NCI-H345 (cell line): Measurements from ENCODE around the gene NECAB2.

ENCODE experiments used
- DNase-seq: peaks from one replicate; lab custom pipeline; 2025; lab: John Stamatoyannopoulos, UW

The NECAB2 gene

DNA sequence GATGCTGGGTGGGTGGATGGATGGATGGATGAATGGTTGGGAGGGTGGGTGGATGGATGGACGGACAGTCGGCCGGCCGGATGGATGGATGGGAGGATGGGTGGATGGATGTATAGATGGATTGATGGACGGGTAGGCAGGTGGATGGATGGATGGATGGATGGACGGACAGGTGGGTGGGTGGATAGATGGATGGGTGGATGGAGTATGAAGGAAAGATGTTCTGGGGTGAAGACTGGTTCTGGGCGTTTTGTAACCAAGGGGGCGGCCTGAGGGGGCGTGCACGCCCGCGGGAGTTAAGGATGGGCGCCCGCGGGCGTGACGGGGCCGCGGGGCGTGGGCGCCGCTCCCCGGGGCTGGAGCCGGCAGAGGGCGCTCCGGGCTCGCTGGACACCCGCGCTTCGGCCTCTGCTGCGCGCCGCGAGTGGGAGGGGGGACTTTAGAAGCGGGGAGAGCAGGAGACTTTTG is at the start of gene NECAB2:
Gene NECAB2 (plus strand): TSS at position 407 of the 468 bp plus-strand sequence. CDS start 405 bp downstream, outside the sequence.
- peak; percentile 13 for DNase-seq

DNA sequence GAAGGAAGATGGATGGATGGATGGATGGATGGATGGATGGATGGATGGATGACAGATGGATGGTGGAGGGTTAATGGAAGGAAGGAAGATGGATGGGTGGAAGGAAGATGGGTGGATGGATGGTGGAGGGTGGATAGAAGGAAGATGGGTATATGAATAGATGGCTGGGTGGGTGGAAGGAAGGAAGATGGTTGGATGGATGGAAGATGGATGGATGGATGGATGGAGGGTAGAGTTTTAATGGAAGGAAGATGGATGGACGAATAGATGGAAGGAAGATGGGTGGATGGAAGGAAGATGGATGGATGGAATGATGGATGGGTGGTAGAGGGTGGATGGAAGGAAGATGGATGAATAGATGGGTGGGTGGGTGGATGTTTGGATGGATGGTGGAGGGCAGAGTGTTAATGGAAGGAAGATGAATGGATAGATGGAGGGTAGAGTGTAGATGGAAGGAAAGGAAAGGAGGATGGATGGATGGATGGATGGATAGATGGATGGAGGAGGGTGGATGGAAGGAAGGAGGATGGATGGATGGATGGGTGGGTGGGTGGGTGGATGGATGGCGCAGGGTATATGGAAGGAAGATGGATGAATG is 47.1 kb upstream of the NECAB2 start:
- DNase-seq: no peak

DNA sequence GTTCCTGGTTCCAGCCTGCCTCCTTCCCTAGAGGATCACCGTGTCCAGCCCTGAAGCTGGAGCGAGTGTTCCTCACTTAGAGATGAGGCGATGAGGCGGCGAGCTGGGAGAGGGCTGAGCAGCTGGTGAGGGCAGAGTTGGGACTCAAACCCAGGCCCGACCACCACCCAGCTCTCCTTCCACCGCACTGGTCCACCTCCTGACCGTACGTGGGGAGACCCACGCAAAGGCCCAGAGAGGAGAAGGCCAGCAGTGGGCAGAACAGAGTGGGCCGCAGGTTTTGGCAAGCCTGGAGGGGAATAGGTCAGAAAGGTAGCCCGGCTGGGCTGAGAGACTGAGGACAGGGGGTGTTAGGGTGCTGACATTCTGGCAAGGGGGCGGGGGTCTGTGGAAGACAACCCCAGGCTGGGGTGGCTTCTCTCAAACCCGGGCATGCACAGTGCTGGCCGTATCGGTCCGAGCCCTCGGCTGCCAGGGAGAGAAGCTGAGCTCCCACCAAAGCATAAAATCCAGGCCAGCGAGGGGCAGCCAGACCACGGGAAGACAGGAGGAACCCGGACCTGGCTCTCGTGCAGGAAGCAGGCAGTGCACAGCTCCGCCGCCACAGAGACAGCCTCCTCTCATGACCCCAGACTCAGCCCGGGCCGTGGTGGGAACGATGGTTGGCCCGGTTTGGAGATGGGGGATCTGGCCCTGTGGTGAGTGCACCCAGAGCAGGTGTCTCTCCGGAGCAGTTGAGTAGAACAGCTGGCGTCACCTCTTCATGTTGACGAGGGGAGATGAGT is 44.3 kb upstream of the NECAB2 start:
- no peak for DNase-seq

DNA sequence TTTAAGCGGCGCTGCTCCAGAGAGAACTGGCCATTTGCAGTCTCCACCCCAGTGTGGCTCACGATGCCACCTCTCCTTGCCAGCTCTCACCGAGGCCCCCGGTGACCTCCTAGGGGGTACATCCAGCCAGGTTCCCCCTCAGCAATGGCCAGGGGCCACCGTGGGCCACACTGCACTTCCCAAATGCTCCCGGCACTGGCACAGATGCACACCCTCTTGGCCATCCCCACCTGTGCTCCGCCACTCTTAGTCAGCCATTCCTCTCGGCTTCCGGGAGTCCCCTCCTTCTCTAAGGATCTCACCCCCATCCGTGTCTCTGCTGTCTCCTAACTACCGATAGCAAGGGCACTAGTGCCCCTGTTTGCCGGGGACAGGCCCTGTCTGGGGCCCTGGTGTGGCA is 43.4 kb upstream of the NECAB2 start:
- no peak for DNase-seq

DNA sequence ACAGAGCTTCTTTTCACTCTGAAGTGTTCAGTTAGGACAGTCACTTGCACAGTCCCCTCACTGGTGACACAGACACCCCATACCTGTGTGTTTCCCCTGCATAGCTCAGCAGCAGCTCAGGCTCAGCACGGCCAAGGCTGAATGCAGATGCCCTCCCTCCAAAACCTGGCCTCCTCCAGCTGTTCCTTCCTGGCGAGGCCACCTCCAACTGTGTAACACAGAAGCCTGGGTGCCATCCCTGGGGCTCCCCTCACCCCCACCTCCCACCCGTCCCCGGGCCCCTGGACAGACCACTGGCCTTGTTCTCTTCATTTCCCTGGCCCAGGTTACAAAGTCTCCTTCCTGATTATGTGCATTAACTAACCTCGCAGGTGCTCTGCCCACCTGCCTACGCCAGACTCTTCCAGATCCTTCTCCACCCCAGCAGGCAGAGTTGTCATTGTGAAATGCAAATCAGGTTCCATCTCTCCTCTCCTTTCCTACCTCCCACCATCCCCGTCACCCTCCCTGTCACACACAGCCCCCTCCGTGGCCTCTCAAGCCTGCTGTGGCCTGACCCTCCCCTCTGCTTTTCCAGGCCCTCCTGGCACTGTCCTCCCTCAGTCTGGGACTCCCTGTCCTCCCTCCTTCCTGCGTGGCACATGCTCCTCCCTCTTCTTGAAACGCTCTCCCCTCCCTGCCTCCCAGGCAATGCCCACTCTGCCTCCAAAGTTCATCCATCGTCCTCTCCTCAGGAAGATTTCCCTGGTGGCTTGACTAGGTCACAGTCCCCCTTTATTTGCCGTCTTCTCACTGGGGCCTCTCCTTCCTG is 42.7 kb upstream of the NECAB2 start:
- DNase-seq: no peak

DNA sequence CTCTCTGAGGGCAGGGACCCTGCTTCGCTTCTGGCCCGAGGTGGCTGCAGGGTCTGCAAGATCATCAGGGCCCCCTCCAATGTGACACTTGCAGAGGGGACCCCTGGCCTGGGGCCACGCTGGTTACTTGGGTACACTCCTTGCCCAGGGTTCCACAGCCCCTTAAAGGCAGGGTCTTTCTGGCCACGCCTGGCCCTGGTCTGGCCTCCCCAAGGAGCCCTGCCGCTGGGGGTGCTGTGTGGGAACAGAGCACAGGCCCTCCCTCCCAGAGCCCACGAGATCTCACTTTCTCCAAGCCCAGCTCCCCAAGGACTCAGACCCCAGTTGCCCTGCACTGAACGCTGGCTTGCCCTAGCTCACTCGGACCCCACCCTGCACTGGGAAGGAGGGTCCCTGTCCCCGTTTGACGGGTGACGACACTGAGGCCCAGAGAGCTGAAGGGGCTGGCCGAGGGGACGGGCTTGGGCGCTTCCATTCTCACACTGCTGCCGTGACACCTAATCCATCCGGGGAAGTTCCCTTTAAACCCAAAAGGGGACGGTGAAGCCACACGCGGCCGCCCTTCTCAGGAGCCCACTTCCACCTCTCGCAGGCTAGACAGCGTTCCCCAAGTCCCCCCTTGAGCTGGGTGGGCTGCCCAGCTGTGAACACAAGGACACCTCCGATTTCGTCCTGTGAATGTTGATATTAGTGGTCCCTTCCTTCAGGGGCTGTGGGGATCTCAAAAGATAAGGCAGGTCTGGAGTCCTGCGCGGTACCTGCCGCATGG is 41.9 kb upstream of the NECAB2 start:
- DNase-seq: no peak

DNA sequence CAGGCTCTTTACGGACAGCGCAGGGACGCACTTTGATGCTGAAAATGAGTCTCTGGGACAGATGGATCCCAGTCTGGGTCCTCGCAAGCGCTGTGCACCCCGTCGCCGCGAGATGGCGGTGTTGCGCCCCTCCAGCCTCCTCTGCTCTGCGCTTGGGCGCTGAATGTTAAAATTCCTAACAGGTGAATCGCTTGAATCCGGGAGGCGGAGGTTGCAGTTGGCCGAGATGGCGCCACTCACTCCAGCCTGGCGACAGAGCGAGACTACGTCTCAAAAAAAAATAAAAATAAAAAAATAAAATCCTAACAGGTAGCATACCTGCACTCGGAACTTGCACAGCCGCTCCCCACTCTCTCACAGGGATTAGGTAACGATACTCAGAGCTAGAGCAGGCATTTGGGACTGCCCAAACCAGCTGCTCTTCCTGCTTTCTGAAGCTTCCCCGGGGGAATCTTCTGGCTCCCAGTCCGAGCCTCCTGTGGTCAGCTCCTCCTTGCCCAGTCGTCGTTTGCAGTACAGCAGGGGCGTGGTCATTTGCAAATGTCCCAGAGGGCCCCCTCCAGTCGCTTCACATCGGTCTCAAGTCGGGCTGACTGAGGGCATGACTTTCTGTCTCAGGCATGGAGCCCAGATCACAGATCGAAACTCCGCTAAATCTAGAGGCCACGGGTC is 41.2 kb upstream of the NECAB2 start:
- peak; percentile 50 for DNase-seq

DNA sequence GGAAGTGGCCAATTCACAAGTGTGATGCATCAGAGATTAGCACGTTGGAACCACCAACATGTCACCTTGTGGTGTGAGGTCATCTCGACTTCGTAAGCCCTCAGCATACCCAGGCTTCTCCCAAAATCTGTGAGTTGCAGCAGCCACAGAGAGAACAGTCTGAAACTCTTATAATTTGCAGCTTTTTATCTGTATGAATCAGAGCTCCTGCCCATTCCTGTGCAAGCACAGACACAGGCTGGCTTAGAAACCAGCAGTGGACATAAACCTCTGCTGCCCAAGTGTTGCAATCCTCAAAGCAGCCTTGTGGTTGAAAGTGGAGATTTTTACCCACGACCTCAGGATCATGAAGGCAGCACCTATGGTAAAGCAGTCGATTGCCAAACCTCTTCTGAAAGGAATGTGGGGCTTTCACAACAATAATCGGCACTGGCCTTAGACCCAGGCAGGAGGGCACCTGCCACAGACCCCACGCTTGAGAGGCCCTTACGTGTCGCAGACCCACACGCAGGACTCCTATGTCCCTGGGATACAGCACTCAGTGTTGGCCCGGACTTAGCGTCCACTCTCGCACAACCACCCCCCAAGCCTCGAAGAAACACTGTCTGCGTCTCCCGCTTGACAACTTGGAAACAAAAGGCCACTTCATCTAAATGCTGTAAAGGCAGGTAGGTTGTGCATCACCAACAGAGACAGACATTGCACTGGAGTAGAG is 39.5 kb upstream of the NECAB2 start:
- no peak for DNase-seq

DNA sequence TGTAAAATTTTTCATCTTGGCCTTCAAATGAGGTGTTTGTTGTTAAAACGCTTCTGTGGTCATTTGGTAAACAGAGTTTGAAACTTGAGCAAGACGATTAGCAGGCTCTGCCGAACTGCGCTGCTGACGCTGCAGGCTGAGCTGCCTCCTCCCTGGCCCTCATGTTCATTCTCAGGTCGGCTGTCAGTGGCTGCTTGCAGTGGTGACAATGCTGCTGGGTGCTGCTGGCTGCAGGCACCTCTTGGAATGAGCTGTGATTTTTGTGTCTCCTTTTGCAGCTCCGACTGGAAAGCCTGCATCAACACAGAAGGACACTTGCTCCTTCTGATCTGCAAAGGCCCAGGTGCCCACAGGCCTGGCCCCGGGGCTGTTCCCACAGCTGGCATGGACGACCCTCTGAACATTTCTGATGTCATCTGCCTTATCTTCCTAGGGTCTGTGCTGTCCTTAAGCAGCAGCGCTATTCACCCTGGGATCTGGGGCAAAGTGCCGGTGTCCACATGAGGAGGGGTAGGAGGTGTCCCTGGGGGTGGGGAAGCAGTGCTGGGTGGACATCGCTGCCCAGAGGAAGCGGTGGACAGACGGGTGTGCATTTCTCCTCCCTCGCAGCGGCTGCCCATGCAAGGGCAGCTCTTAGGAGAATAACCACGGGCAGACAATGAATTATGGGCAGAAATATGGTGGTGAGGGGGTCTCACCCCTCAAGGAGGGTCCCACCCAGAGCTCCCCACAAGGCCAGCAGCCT is 38.1 kb upstream of the NECAB2 start:
- DNase-seq: no peak

DNA sequence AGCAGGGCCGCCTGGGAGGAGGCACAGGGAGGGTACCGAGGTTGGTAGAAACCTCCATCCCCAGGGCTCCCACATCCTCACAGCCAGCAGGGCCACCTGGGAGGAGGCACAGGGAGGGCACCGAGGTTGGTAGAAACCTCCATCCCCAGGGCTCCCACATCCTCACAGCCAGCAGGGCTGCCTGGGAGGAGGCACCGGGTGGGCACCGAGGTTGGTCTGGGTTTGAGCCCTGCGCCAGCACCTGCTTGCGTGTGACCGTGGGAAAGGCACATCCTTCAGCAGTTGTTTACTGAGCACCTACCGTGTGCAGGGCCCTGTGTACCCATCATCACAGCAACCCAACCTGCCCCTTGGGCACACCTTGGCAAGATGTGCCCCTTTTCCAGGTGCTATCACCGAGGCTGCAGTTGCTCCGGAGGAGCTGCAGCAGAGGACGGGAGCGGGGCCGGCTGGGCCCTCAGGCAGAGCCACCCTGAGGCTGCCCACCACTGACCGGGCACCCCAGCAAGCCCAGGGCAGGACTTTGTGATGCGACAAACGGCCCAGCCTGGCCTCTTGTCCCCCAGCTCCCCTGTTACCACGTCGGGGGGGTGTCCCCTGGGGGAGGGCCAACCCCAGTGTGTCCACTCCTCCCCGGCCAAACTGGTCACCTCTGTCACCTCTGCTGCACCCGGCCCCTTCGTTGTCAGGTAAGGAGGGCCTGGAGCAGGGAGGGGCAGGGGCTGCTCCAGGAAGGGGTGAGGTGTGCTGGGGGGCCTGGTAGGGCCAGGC is 37.1 kb upstream of the NECAB2 start:
- DNase-seq: no peak

DNA sequence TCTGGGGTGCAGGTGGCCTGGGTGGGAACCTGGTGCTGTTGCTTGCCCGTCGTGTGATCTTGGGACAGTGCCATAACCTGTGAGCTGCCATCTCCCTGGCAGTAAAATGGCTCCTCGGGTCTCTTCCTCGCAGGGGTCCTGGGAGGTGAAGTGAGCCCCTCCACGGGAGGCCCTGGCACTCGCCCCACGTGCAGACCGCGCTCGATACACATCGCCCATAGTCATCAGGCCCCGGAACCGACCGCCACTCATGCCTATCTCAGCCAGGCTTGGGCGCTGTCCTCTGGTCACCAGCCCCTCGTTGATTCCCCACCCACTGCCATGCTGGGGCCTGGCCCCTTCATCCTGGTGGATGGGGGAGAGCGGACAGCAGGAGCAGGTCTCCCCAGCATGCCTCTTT is 36.5 kb upstream of the NECAB2 start:
- DNase-seq: no peak

DNA sequence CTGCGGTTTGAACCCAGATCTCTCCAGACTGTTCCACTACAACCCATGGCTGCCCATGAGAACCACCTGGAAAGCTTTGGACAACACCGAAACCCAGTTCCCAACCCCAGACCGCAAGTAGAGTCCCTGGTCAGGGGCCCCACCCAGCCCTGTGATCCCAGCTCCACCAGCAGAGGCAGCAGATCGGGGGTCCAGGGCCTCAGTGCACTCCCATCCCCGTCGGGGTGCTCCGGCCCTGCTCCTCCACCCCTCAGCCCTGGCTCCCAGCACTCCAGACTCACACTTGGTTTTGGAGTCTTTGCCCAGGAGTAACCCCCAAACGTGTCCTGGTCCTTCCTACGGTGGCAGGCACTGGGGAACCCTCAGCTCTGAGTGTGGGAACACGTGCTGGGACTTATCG is 35.7 kb upstream of the NECAB2 start:
- DNase-seq: no peak

DNA sequence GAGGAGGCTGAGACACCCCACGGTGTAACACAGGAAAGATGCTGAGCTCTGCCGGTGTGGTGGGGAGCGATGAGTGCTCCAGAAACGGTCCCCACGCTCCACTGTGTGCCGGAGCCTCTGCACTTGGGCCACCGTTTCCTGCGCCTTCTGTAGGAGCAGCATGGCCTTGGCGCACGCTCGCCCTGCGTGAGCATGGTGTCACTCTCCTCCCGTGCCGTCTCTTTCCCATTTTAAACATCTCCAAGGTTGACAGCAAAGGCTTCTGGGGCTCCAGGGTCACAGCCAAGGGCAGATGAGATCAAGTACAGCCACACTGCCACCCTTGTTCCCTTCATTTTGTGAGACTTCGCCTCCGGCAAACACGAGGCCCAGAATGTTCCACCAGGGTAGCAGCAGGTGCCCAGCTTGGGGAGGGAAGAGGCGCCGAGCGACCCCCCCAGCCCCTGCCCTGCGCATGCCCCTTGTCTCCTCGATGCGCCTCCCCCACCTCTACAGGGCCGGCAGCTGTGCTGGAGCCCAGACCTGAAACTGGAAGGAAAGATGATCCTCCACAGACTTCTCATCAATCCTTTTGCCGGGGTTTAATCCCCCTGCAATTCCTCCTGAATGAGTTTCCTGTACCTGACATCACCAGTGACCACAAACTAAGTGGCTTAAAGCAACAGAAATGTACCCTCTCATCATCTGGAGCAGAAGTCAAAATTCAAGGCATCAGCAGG is 34.9 kb upstream of the NECAB2 start:
- no peak for DNase-seq

DNA sequence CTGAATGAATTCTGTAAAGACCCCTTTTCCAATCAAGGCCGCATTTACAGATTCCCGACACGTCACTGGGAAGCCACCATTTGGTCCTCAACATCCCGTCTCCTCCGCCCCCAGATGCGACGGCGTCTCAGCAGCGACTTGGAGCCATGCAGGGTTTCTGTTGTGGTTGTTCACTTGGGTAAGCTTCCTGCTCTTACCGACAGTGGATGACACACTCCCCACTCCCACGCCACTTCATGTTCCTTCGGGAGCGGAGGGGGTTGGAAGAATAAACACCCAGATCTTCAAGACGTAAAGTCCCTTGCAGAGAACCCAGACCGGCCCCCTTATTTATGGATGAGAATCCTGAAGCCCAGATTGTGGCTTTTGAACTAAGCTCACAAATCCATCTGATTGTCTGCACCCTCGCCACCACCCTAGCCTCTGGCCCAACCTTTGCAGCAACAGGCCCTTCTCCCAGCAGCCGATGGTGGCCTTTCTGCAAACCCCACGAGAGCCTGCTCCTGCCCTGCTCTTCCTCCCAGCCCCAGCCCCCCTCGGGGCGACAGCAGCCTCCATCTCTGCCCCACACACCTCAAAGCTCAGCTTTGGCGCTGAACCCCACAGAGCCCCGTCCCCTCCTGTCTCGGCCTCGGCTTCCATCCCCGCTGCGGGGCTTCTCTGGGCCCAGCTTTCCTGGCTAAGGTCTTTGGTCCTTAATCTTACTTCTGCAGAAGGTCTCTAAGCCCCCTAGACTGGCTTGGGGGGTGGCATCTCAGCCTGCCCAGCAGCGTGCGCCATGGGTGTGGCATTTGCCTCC is 34.0 kb upstream of the NECAB2 start:
- no peak for DNase-seq

DNA sequence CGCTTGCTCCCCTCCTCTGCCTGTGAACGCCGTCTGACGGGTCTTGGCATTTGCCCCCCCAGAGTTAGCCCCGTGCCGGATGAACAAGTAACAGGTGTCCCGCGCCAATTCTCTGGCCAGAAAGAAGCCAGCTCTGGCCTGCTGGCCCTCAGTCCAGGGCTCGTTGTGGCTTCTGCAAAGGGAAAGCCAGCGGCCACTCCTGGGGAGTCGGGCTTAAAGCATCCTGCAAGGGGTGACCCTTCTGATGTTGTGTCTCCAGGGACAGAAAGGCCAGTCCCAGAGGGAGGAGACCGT is 33.4 kb upstream of the NECAB2 start:
- no peak for DNase-seq

DNA sequence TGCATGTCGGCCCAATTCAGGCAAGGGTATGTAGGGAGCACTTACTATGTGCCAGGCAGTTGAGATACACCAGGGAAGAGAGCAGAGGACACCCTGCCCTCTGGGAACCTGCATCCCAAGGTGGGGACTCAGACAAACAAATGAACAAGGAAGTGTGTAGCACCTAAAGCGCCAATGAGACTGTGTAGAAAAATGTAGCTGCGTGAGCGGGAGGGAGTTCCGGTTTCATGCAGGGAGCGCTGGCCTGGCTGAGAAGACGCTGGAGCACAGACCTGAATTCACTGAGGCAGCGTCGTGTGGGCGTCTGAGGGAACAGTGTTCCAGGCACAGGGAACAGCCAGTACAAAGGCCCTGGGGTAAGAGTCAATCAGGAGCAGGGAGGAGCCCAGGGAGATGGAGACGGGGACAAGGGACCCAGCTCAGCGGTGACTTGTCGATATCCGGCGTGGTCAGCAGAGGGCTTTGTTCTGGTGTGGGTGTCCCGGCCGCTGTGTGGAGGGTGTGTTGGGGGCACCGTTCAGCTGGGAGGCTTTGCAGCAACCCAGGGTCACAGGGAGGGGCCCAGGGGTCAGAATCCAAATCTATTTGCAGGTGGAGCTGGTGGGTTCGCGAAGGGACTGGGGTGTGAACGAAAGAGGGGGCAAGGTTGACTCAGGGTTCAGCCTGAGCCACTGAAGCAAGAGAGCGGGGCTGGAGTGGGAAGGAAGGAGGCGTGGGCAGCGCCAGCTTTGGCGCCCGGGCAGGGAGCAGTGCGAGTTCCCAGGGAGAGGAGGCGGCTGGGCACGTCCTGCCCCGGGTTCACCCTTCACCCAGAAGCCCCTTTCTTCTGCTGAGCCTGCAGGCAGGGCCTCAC is 32.8 kb upstream of the NECAB2 start:
- no peak for DNase-seq

DNA sequence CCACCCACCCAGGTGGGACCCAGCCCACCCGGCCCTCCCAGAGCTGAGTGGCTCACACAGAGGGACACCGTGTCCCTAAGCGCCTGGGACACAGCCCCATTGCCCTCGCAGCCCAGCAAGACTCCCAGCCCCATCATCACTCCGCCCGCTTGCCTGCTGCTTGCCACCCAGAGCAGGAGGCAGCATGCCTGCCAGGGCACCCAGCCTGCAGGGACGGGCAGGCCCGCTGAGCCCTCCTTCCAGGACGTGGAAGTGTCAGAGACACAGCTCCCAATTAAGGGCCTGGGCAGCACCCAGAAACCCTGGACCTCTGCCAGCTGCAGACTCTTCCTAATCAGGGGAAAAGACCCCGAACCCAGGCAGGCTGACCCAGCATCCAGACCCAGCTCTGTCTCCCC is 32.2 kb upstream of the NECAB2 start:
- no peak for DNase-seq
